Activated T-helper 1 cell treated with anti-CD3 and anti-CD28 coated beads, Interleukin-12 subunit alpha, Interleukin-12 subunit beta, Interleukin-2, Interleukin-4 antibody, amounts not matched to agents 30 ng/mL and 10 ng/mL and 1 ng/mL, durations not matched to agents 14 hours and 24 hours and 36 hours (primary cell): ENCODE data around the gene GALNT13. TPM values are rescaled to one million over a fixed set of nuclear protein-coding genes. Genes with fewer than 3 reads are reported as not detected.

Source experiments
- DNase-seq: peaks from one replicate; pipeline ENCODE4 v3.0.0; 2021; ENCODE audit warnings: low spot score
- H3K27ac Mint-ChIP-seq: one replicate; pipeline ENCODE4 v1.8.0; 2021; ENCODE audit warnings: mild to moderate bottlenecking, mixed read lengths
- H3K27me3 Mint-ChIP-seq: one replicate; pipeline ENCODE4 v1.8.0; 2022; ENCODE audit warnings: mild to moderate bottlenecking, moderate library complexity, mixed read lengths; ENCODE audit not compliant: insufficient read depth
- H3K36me3 Mint-ChIP-seq: one replicate; pipeline ENCODE4 v1.8.0; 2021; ENCODE audit warnings: low read depth, mixed read lengths
- H3K4me1 Mint-ChIP-seq: one replicate; pipeline ENCODE4 v1.8.0; 2021; ENCODE audit warnings: low read depth, mixed read lengths
- H3K4me3 Mint-ChIP-seq: one replicate; pipeline ENCODE4 v1.8.0; 2021; ENCODE audit warnings: mild to moderate bottlenecking, moderate library complexity, mixed read lengths
- H3K9me3 Mint-ChIP-seq: one replicate; pipeline ENCODE4 v1.8.0; 2021; ENCODE audit warnings: mixed read lengths
- intact Hi-C: fragments of 100-400 bp; cut with micrococcal nuclease; formaldehyde crosslinking; loops from one replicate; pipeline ENCODE4 v1.15.1; 2024
- total RNA-seq: library from RNA; stranded (reverse); gene quantifications from 2 replicates; pipeline ENCODE4 v1.2.3, GENCODE V29; 2022

GALNT13 gene
- total RNA-seq, 1 donor from 2014 or later: not detected

DNA sequence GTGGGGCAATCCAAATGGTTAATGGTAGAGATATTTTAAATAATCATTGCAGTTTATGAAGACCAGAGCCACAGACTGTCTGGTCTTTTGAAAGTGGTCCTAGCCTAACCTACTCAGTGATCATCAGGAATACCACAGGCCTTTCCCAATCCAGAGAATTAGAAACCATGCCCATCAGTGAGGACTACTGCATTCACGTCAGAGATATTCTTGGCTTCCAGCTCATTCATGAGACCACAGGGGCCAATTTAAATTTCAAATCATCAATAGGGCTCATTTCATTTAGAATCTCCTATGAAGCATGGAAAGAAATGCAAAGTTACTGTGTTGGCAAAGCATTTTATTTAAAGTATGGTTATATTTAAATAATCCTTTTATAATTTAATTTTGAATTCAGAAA lies 464.5 kb downstream of the GALNT13 start:
- DNase-seq: no peak
- Mint-ChIP-seq H3K4me1 (no peaks in the 10 kb centered on the region), H3K27me3 (no peaks in the 10 kb centered on the region), H3K9me3 (no peaks in the 10 kb centered on the region), H3K27ac (no peak overlapping the region), H3K36me3 (no peaks in the 10 kb centered on the region), H3K4me3 (no peak overlapping the region)
- intact Hi-C loops: no loop called here

GRCh38 chr2:154338352-154338967 lies 466.7 kb downstream of the GALNT13 start:
- Mint-ChIP-seq H3K9me3 (no peaks in the 10 kb centered on the region), H3K4me1 (no peaks in the 10 kb centered on the region), H3K4me3 (no peak overlapping the region), H3K36me3 (no peaks in the 10 kb centered on the region), H3K27me3 (no peaks in the 10 kb centered on the region), H3K27ac (no peak overlapping the region)
- intact Hi-C loops: no loop called here
- DNase-seq: no peak

DNA sequence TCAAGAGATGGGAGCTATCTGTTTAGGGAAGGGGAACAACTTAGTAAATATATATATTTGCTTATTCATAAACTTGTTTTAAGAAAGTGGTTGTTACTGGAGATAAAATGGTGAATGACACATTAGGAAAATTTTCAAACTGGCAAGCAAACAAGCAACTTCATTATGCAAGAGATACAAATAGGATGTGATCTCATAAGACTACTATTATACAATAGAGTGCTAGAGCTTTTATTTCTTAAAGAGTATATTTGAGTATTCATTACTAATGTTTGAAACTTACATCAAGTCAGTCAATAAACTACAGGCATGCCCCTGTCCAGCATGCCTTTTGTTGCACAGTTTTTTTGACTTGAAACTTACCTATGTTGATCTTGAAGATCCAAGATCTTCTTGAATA lies 471.6 kb downstream of the GALNT13 start:
- no peak overlapping the region for H3K4me3 Mint-ChIP-seq
- no peaks in the 10 kb centered on the region for H3K4me1 Mint-ChIP-seq
- H3K27me3 Mint-ChIP-seq: no peaks in the 10 kb centered on the region
- H3K36me3 Mint-ChIP-seq: no peaks in the 10 kb centered on the region
- H3K27ac Mint-ChIP-seq: no peak overlapping the region
- no peaks in the 10 kb centered on the region for H3K9me3 Mint-ChIP-seq
- intact Hi-C loops: no loop called here
- no peak for DNase-seq

DNA sequence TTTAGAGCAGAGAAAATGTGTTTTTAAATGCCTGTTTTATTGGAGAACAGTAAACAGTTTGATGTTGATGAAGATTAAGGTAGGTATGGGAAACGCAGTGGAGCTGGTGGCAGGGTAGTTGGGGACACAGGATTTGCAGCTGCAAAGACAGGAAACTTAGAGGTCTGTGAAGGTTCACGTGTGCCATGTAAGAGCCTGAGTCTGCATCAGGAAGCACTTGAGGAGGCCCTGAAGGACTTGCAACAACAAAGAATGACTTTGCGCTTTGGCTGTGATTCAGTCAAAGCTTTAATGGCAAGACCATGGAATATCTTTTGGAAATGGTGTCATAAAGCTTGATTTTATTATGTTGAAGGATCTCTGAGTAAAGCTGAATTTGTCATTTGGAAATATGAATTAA lies 479.2 kb downstream of the GALNT13 start:
- Mint-ChIP-seq H3K9me3 (no peaks in the 10 kb centered on the region), H3K36me3 (no peaks in the 10 kb centered on the region), H3K27ac (no peak overlapping the region), H3K4me3 (no peak overlapping the region), H3K4me1 (no peaks in the 10 kb centered on the region), H3K27me3 (no peaks in the 10 kb centered on the region)
- DNase-seq: no peak
- intact Hi-C loops: no loop called here

DNA sequence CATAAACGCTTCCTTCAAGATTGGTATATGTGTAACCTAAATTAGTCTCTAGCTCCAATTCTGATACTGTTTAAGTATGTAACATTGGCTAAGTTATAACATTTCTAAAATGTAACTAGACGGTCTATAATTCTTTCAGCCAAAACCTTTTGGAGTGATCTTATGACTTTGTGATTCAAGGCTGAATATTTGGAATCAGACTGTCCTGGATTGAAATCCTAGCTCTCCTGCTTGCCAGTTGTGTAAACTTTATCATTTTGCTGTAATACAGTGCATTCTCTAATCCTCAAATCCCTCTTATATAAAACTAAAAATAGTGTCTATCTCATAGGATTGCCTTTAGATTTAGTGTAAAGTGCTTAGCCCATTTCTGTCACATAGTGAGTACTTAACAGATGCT lies 489.6 kb downstream of the GALNT13 start:
- no peaks in the 10 kb centered on the region for H3K27me3 Mint-ChIP-seq
- no peaks in the 10 kb centered on the region for H3K36me3 Mint-ChIP-seq
- H3K27ac Mint-ChIP-seq: no peak overlapping the region
- no peaks in the 10 kb centered on the region for H3K9me3 Mint-ChIP-seq
- intact Hi-C loops: no loop called here
- H3K4me1 Mint-ChIP-seq: no peaks in the 10 kb centered on the region
- no peak for DNase-seq
- no peak overlapping the region for H3K4me3 Mint-ChIP-seq

DNA sequence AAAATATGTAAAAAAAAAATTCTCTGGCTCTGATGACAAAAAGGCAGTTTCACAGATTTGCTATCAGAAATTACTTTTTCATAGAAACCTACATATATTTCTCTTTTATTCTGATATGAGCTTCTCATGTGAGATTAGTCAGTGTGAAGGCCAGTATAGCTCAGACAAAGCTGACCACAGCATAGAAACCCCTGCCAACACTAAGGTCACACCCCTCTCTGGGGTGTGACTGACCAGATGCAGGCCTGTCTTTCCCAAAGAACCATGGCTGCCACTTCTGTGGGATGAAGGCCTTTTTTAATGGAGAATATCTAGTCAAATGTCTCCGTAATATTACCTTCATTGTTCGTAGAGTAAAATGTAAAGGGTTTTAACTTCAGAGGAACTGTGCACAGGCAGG lies 496.4 kb downstream of the GALNT13 start:
- no peak for DNase-seq
- intact Hi-C loops: no loop called here
- Mint-ChIP-seq H3K27ac (no peak overlapping the region), H3K4me3 (no peak overlapping the region), H3K9me3 (no peaks in the 10 kb centered on the region), H3K27me3 (no peaks in the 10 kb centered on the region), H3K36me3 (no peaks in the 10 kb centered on the region), H3K4me1 (no peaks in the 10 kb centered on the region)

DNA sequence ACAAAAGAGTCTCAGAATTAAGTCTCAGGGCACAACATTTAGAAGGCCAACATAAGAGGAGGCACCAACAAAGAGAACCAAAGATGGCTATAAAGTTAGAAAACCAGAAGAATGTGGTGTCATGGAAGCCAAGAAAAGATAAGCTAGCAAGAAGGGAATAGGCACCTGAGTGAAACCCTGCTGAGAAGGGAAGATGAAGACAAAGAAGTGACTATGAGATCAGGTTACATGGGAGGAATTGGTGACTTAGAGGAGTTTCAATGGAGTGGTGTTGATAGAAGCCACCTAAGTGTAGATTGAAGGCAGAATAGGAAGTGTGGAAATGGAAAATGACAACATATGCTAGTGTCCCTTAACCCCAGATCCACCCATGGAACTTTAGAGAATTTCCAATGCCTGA lies 499.2 kb downstream of the GALNT13 start:
- Mint-ChIP-seq H3K27ac (no peak overlapping the region), H3K36me3 (no peaks in the 10 kb centered on the region), H3K9me3 (no peaks in the 10 kb centered on the region), H3K4me1 (no peaks in the 10 kb centered on the region), H3K4me3 (no peak overlapping the region), H3K27me3 (no peaks in the 10 kb centered on the region)
- DNase-seq: no peak
- intact Hi-C loops: no loop called here

DNA sequence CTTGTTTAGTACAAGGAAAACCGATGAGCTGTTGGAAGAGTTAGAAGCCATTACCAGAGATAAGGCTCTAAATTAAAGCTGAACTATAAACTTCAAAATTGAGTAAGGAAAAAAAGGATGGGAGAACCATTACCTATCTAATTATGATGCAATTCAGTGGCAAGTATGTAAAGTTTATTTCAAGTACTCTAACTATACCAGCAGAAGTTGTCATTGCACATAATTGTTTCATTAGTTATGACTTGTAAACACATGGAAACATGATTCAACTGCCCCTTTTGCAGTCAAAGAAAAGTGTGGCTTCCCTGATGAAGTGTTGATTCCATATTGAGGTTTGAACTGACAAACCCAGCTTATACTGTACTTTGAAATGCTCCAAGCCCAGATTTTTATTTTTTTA lies 502.7 kb downstream of the GALNT13 start:
- DNase-seq: no peak
- Mint-ChIP-seq H3K36me3 (no peaks in the 10 kb centered on the region), H3K27me3 (no peaks in the 10 kb centered on the region), H3K9me3 (no peaks in the 10 kb centered on the region), H3K27ac (no peak overlapping the region), H3K4me3 (no peak overlapping the region), H3K4me1 (no peaks in the 10 kb centered on the region)
- intact Hi-C loops: no loop called here

GRCh38 chr2:154375579-154375931 lies 503.8 kb downstream of the GALNT13 start:
- no peak overlapping the region for H3K27ac Mint-ChIP-seq
- intact Hi-C loops: no loop called here
- no peaks in the 10 kb centered on the region for H3K27me3 Mint-ChIP-seq
- no peak overlapping the region for H3K4me3 Mint-ChIP-seq
- no peaks in the 10 kb centered on the region for H3K4me1 Mint-ChIP-seq
- H3K36me3 Mint-ChIP-seq: no peaks in the 10 kb centered on the region
- H3K9me3 Mint-ChIP-seq: no peaks in the 10 kb centered on the region
- no peak for DNase-seq

- intact Hi-C loops: no loop called here
- no peaks in the 10 kb centered on the region for H3K9me3 Mint-ChIP-seq
- H3K27me3 Mint-ChIP-seq: no peaks in the 10 kb centered on the region
- DNase-seq: no peak
- no peaks in the 10 kb centered on the region for H3K4me1 Mint-ChIP-seq
- H3K36me3 Mint-ChIP-seq: no peaks in the 10 kb centered on the region
- H3K27ac Mint-ChIP-seq: no peak overlapping the region
- no peak overlapping the region for H3K4me3 Mint-ChIP-seq
Observed at GRCh38 chr2:154381931-154382794, 510.4 kb downstream of the GALNT13 start.

GRCh38 chr2:154386186-154386585 lies 514.5 kb downstream of the GALNT13 start:
- H3K27me3 Mint-ChIP-seq: no peaks in the 10 kb centered on the region
- intact Hi-C loops: no loop called here
- no peak for DNase-seq
- no peak overlapping the region for H3K27ac Mint-ChIP-seq
- H3K36me3 Mint-ChIP-seq: no peaks in the 10 kb centered on the region
- no peaks in the 10 kb centered on the region for H3K4me1 Mint-ChIP-seq
- H3K9me3 Mint-ChIP-seq: peaks cover 3% of the 10 kb centered on the region
- no peak overlapping the region for H3K4me3 Mint-ChIP-seq

- H3K27me3 Mint-ChIP-seq: no peaks in the 10 kb centered on the region
- intact Hi-C loops: no loop called here
- no peak for DNase-seq
- H3K36me3 Mint-ChIP-seq: no peaks in the 10 kb centered on the region
- H3K27ac Mint-ChIP-seq: no peak overlapping the region
- no peak overlapping the region for H3K4me3 Mint-ChIP-seq
- H3K4me1 Mint-ChIP-seq: no peaks in the 10 kb centered on the region
- peaks cover 3% of the 10 kb centered on the region for H3K9me3 Mint-ChIP-seq
Observed at GRCh38 chr2:154391051-154391450, 519.3 kb downstream of the GALNT13 start.

- Mint-ChIP-seq H3K27ac (no peak overlapping the region), H3K4me1 (no peaks in the 10 kb centered on the region), H3K9me3 (peaks cover 3% of the 10 kb centered on the region), H3K4me3 (no peak overlapping the region), H3K36me3 (no peaks in the 10 kb centered on the region), H3K27me3 (no peaks in the 10 kb centered on the region)
- no peak for DNase-seq
- intact Hi-C loops: no loop called here
Observed at GRCh38 chr2:154392256-154392655, 520.5 kb downstream of the GALNT13 start.
